HCT116 (cell line): Measurements from ENCODE around the gene ADM2. TPM values are rescaled to one million over a fixed set of nuclear protein-coding genes. Genes with fewer than 3 reads are reported as not detected.

Experiments
- ATAC-seq: fragments of 200-7000 bp; cut with Tn5 transposase; 2 replicates; pipeline ENCODE4 v1.9.1; 2020; ENCODE audit warnings: mild to moderate bottlenecking, moderate library complexity
- BruUV-seq: library from RNA; stranded (reverse); fragments of 400-500 nt; replicated peaks from 2 replicates; lab custom pipeline; 2021; lab: Mats Ljungman, UMichigan
- CTCF ChIA-PET: fragments of 300-600 bp; sonication (Branson Sonifier 250); formaldehyde crosslinking; loops from one replicate; lab custom pipeline; 2021; ENCODE audit warnings: antibody characterized with exemption; lab: Charles Lee
- POLR2A ChIA-PET: fragments of 300-600, 350-600 bp; sonication (Branson Sonifier 250); formaldehyde crosslinking; loops from one replicate; lab custom pipeline; 2021; ENCODE audit warnings: antibody characterized with exemption; lab: Charles Lee
- RAD21 ChIA-PET, 2 experiments: fragments of 300-600 bp; sonication (Branson Sonifier 250); formaldehyde crosslinking; loops; one replicate each; lab custom pipeline; 2023; ENCODE audit warnings: low total read pairs in 2 of 2; ENCODE audit not compliant: uncharacterized antibody in 2 of 2, unreplicated experiment in 2 of 2, low non-redundant PET in 1 of 2; lab: Charles Lee
- DNase-seq: peaks from one replicate; pipeline ENCODE4 v3.0.0-alpha.2; 2010; ENCODE audit warnings: low read depth, low spot score
- H2AFZ ChIP-seq: fragments of 200-600 bp; shearing (Covaris generic), sonication (generic); 2 replicates; pipeline ENCODE4 v1.6.1; 2017; ENCODE audit warnings: low read depth, mixed run types, mixed read lengths, antibody characterized with exemption, low read length; ENCODE audit not compliant: poor library complexity, severe bottlenecking
- H3K27ac ChIP-seq: 2 replicates; pipeline ENCODE4 v1.5.1; 2012; ENCODE audit warnings: low read depth, low read length
- H3K27me3 ChIP-seq: fragments of 200-600 bp; sonication (generic); 2 replicates; pipeline ENCODE4 v1.6.1; 2016; ENCODE audit warnings: mixed run types, low read length, mixed read lengths; ENCODE audit not compliant: insufficient read depth
- H3K36me3 ChIP-seq, 2 experiments: fragments of 200-500 bp in 1 of 2; fragments of 200-600 bp in 1 of 2; sonication (Bioruptor generic) in 1 of 2; sonication (generic) in 1 of 2; 2 replicates each; pipeline versions ENCODE4 v1.5.1 to v1.6.1; 2014 to 2016; ENCODE audit warnings: low read length in 2 of 2, inconsistent platforms in 1 of 2, mixed read lengths in 1 of 2, mixed run types in 1 of 2; ENCODE audit not compliant: insufficient read depth in 2 of 2, control insufficient read depth in 1 of 2
- H3K4me1 ChIP-seq, 2 experiments: fragments of 200-600 bp in 1 of 2; sonication (generic) in 1 of 2; 2 replicates each; pipeline versions ENCODE4 v1.5.1 to v1.6.1; 2012 to 2017; ENCODE audit warnings: low read length in 2 of 2, inconsistent platforms in 1 of 2, mild to moderate bottlenecking in 1 of 2, mixed read lengths in 1 of 2, mixed run types in 1 of 2, moderate library complexity in 1 of 2; ENCODE audit not compliant: insufficient read depth in 2 of 2, control insufficient read depth in 1 of 2
- H3K4me2 ChIP-seq: fragments of 200-600 bp; sonication (generic); 2 replicates; pipeline ENCODE4 v1.6.1; 2017; ENCODE audit warnings: mixed run types, low read length, mixed read lengths
- H3K4me3 ChIP-seq, 2 experiments: fragments of 200-600 bp in 1 of 2; sonication (generic) in 1 of 2; replicated peaks in 1 of 2; 2 replicates each; pipeline ENCODE4 v1.5.1; 2011 to 2016; ENCODE audit warnings: low read length in 2 of 2, control low read depth in 1 of 2, low read depth in 1 of 2, mild to moderate bottlenecking in 1 of 2, mixed read lengths in 1 of 2, mixed run types in 1 of 2
- H3K79me2 ChIP-seq: fragments of 200-600 bp; sonication (generic); 2 replicates; pipeline ENCODE4 v1.6.1; 2017; ENCODE audit warnings: mild to moderate bottlenecking, mixed run types, low read length, moderate library complexity, mixed read lengths; ENCODE audit not compliant: insufficient read depth
- H3K9ac ChIP-seq: fragments of 200-600 bp; sonication (generic); 2 replicates; pipeline ENCODE4 v1.6.1; 2016; ENCODE audit warnings: low read length, mixed read lengths
- H3K9me2 ChIP-seq: fragments of 200-600 bp; sonication (generic), shearing (Covaris generic); 2 replicates; pipeline ENCODE4 v1.6.1; 2017; ENCODE audit warnings: mixed run types, mild to moderate bottlenecking, moderate library complexity; ENCODE audit not compliant: insufficient read depth
- H3K9me3 ChIP-seq, 2 experiments: fragments of 200-500 bp in 1 of 2; fragments of 200-600 bp in 1 of 2; sonication (Bioruptor generic) in 1 of 2; sonication (generic) in 1 of 2; 2 replicates each; pipeline ENCODE4 v1.6.1; 2014 to 2017; ENCODE audit warnings: low read length in 2 of 2, mixed read lengths in 2 of 2, inconsistent platforms in 1 of 2, low read depth in 1 of 2, mild to moderate bottlenecking in 1 of 2, mixed run types in 1 of 2, moderate library complexity in 1 of 2; ENCODE audit not compliant: control insufficient read depth in 1 of 2, insufficient read depth in 1 of 2
- H4K20me1 ChIP-seq: fragments of 200-600 bp; sonication (generic), shearing (Covaris generic); 2 replicates; pipeline ENCODE4 v1.6.1; 2017; ENCODE audit warnings: mixed run types, mild to moderate bottlenecking, moderate library complexity; ENCODE audit not compliant: insufficient read depth
- CBX3 ChIP-seq: IDR thresholded peaks from 2 replicates; pipeline ENCODE4 v1.6.1; 2012; ENCODE audit warnings: low read depth
- CEBPB ChIP-seq: IDR thresholded peaks from 2 replicates; pipeline ENCODE4 v1.6.1; 2012; ENCODE audit warnings: low read depth
- EGR1 ChIP-seq: IDR thresholded peaks from 2 replicates; pipeline ENCODE4 v1.6.1; 2012; ENCODE audit warnings: low read depth
- ELF1 ChIP-seq: IDR thresholded peaks from 2 replicates; pipeline ENCODE4 v1.6.1; 2012; ENCODE audit warnings: low read depth, borderline replicate concordance
- EZH2 ChIP-seq: fragments of 200-600 bp; sonication (generic); IDR thresholded peaks from 2 replicates; pipeline ENCODE4 v1.6.1; 2017; ENCODE audit warnings: antibody characterized with exemption, mixed run types
- EZH2phosphoT487 ChIP-seq: fragments of 200-600 bp; IDR thresholded peaks from 2 replicates; pipeline ENCODE4 v1.6.1; 2018; ENCODE audit warnings: antibody characterized with exemption, borderline replicate concordance
- JUND ChIP-seq: IDR thresholded peaks from 2 replicates; pipeline ENCODE4 v1.6.1; 2012
- POLR2A ChIP-seq: IDR thresholded peaks from 2 replicates; pipeline ENCODE4 v1.7.0; 2011; ENCODE audit warnings: borderline replicate concordance; ENCODE audit not compliant: insufficient read depth, insufficient read length; ENCODE audit errors: extremely low read depth
- POLR2AphosphoS5 ChIP-seq: IDR thresholded peaks from 2 replicates; pipeline ENCODE4 v1.6.1; 2011; ENCODE audit warnings: mild to moderate bottlenecking, low read depth, low read length, moderate library complexity
- SIN3A ChIP-seq: IDR thresholded peaks from 2 replicates; pipeline ENCODE4 v1.6.1; 2012; ENCODE audit warnings: low read depth
- intact Hi-C: fragments of 100-400 bp; cut with micrococcal nuclease; formaldehyde crosslinking; loops from 2 replicates; pipeline ENCODE4 v1.10.0; 2022
- total RNA-seq: library from RNA; stranded (reverse); gene quantifications from one replicate; pipeline ENCODE4 v1.2.1, GENCODE V29; 2021; ENCODE audit not compliant: unreplicated experiment
- TF ChIP-seq, protein P1 (sequence below): IDR thresholded peaks from 2 replicates; pipeline ENCODE4 v1.6.1; 2012
- TF ChIP-seq, protein P2 (sequence below), 3 experiments: fragments of 200-600 bp in 1 of 3; sonication (generic) in 1 of 3; IDR thresholded peaks in 2 of 3; conservative IDR thresholded peaks in 1 of 3; 2 replicates each; pipeline ENCODE4 v1.5.1; 2012 to 2017; ENCODE audit warnings: low read depth in 2 of 3, low read length in 2 of 3, antibody characterized with exemption in 1 of 3, borderline replicate concordance in 1 of 3, control low read depth in 1 of 3, mild to moderate bottlenecking in 1 of 3, mixed read lengths in 1 of 3, mixed run types in 1 of 3, moderate library complexity in 1 of 3; ENCODE audit not compliant: insufficient read depth in 1 of 3
- TF ChIP-seq, protein P3 (sequence below): IDR thresholded peaks from 2 replicates; pipeline ENCODE4 v1.6.1; 2012

The ADM2 gene
- total RNA-seq, 1 experiment from 2014 or later: 12.8 TPM

DNA sequence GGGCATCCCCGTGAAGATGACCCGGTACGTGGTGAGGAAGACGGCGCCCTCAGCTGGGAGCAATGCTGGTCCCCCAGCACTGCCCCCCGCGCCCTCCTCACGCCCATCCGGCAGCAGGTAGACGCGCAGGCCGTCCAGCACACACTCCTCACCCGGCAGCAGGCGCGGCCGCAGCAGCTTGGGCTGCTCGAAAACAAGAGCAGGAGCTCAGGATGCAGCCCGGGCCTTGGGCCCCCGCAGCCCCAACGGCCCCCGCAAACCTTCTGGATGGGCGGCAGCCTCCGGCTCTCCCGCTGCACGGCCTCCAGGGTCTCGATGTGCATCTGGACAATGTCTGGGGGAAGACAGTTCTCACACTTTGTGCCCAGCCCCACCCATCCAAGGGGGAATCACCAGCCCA, 19.8 kb upstream of the ADM2 start (continued):
- TF ChIP-seq, protein P1, sequence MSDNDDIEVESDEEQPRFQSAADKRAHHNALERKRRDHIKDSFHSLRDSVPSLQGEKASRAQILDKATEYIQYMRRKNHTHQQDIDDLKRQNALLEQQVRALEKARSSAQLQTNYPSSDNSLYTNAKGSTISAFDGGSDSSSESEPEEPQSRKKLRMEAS: no peak
- no peak for TF ChIP-seq POLR2A
- no peak for TF ChIP-seq EGR1
- no peak for TF ChIP-seq CEBPB
- no peak for TF ChIP-seq EZH2
- TF ChIP-seq ELF1: no peak
- TF ChIP-seq, protein P2, sequence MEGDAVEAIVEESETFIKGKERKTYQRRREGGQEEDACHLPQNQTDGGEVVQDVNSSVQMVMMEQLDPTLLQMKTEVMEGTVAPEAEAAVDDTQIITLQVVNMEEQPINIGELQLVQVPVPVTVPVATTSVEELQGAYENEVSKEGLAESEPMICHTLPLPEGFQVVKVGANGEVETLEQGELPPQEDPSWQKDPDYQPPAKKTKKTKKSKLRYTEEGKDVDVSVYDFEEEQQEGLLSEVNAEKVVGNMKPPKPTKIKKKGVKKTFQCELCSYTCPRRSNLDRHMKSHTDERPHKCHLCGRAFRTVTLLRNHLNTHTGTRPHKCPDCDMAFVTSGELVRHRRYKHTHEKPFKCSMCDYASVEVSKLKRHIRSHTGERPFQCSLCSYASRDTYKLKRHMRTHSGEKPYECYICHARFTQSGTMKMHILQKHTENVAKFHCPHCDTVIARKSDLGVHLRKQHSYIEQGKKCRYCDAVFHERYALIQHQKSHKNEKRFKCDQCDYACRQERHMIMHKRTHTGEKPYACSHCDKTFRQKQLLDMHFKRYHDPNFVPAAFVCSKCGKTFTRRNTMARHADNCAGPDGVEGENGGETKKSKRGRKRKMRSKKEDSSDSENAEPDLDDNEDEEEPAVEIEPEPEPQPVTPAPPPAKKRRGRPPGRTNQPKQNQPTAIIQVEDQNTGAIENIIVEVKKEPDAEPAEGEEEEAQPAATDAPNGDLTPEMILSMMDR (IDR thresholded peaks at IDR 0.05 in 2 of 3, conservative IDR thresholded peaks at IDR 0.05 in 1 of 3; ENCODE audit: borderline replicate concordance in 1 of 3, insufficient read depth in 1 of 3, low read depth in 2 of 3, low read length in 2 of 3): no peak

DNA sequence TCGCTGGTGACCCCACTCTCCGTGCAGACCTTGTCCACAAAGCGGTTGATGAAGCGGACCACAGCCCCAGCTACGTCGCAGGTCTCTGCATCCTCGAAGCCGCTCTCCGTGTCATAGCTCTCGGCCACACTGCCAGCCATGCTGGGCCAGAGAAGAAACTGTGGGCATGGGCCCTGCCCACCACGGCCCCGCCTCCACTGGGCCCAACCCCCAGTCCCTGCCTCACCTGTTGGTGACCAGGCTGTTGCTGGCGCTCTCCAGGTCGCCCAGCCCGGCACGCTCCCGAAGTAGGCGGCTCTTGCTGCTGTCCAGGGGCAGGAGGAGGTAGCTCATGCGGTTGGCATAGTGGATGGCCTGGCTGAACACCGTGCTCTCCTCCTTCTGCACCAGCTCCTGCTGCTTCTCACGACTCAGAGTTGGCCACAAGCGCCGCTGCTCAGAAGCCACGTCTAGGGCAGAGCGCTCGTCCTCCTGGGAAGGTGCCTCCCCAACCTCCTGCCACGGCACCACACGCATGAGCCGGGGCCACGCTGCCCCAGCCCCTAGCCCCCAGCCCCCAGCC, 19.3 kb upstream of the ADM2 start:
- DNase-seq (no peak), ATAC-seq (0 out of 2 replicates have a peak, but pooled peaks have one; percentile 23)
- ChIA-PET CTCF (no interaction called here), RAD21 (no interaction called here), POLR2A (no interaction called here)
- intact Hi-C loops: no loop called here
- H3K9ac ChIP-seq: no peak overlapping the region
- BruUV-seq: no TSS peak
- H3K4me3 ChIP-seq: no peak overlapping the region
- no peaks in the 10 kb centered on the region for H3K4me1 ChIP-seq
- no peaks in the 10 kb centered on the region for H3K9me3 ChIP-seq
- no peaks in the 10 kb centered on the region for H3K79me2 ChIP-seq
- no peaks in the 10 kb centered on the region for H4K20me1 ChIP-seq
- H2AFZ ChIP-seq: no peak overlapping the region
- H3K27ac ChIP-seq: no peak overlapping the region
- no peak overlapping the region for H3K4me2 ChIP-seq
- no peaks in the 10 kb centered on the region for H3K27me3 ChIP-seq
- H3K36me3 ChIP-seq: peaks cover 22 to 29% of the 10 kb centered on the region in 2 experiments; a peak in 3 of 4 replicates
- no peaks in the 10 kb centered on the region for H3K9me2 ChIP-seq
- TF ChIP-seq CBX3: no peak
- TF ChIP-seq EZH2: no peak
- TF ChIP-seq EZH2phosphoT487: no peak
- TF ChIP-seq, protein P3, sequence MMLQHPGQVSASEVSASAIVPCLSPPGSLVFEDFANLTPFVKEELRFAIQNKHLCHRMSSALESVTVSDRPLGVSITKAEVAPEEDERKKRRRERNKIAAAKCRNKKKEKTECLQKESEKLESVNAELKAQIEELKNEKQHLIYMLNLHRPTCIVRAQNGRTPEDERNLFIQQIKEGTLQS: no peak
- TF ChIP-seq POLR2AphosphoS5: no peak
- TF ChIP-seq SIN3A: no peak
- no peak for TF ChIP-seq JUND
